NOMO-1 treated with DMSO at 0.1 percent for 48 hours (cell line): ENCODE measurements around the gene MVB12B.
A peak's percentile ranks its signal among the peaks of the same experiment; 100 is the strongest.

Experiments
- DNase-seq: peaks from one replicate; lab custom pipeline; 2025; ENCODE audit not compliant: unreplicated experiment; lab: John Stamatoyannopoulos, UW

Gene MVB12B

DNA sequence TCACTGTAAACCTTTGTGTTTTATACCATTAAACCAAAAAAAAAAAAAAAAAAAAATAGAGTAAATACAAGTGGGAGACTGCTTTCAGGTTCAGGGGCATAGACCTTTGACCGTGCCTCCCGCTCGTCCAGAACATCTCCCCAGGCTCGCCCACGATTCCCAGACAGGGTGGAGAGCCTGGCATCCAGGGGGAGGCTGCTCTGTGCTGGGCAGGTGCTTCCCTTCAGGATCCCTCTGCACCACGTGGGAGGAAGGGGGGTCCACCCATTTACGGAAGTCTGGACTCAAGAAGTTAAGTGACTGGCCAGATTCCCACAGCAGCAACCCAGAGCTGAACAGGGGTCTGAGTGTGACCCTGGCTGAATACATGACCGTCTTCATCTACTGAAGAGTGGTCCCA is 161.7 kb downstream of the MVB12B start:
- no peak for DNase-seq

DNA sequence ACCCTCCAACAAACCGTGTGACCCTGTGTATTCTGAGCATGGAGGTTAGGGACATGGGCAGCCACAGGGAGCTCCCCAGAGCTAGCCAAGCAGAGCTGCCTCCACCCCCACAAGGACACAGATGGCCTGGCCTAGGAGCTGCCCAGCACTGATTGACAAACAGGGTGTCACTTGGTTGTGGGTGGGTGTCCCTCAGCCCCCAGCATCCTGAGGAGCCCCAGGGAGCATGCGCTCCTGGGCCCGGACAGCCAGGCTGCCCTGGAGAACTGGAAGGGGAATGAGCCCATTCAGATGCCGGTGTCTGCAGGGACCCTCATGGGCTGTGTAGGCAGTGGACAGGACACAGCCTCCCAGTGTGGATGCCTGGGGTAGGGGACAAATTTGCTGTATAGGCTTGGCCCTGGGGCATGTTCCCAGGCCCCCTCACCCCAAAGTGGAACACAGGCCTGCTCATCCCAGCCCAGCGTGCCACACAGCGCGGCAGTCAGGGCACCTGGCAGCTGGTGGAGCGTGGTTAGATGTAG is 162.3 kb downstream of the MVB12B start:
- DNase-seq, result no peak

DNA sequence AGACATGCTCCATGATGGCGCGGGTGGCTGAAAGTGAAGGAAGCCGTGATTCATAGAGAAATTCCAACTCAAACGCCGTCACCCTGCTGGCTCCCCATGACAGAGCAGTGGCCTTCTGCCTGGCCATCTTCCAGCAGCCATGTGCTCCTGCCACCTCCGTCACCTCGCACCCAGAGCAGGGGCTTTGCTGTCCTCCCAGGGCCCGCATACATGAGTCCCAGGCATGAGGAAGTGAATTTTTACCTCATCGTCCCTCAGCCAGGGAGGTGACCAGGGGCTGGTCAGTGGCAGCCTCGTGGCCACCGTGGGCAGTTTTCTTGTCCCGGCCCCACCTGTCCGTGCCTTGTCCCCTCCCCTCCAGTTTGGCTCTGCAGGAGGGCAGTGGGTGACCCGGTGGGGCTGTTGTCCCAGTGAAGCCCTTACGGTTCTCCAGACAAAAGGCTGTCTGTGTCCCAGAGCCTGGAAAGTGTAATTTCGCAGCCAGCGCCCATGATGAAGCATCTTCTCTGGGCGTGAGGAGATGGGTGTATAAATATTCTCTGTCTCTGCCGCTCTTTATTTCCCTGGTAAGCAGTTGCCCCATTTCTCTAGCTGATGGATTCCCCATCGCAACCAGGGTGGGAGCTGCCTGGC is 163.1 kb downstream of the MVB12B start:
- no peak for DNase-seq

DNA sequence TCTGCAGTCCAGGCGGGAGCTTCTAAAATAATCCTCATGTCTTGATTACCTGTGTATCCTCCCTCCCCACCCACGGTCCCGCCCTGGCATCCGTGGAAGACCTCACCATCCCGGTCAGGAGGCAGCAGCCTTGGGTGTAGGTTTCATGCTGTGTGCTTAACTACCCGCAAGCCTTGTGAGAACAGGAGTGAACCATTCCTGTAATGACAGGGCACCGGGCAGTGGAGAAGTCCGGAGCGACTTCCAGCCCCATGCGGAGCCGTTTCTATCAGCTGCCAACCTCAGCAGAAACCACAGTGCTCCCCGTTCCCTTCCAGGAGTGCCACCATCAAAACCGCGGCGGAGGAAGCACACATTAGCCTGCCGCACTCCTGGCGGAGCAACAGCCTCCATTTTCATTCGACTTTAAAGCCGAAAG is 163.6 kb downstream of the MVB12B start:
- DNase-seq, result peak; percentile 15

DNA sequence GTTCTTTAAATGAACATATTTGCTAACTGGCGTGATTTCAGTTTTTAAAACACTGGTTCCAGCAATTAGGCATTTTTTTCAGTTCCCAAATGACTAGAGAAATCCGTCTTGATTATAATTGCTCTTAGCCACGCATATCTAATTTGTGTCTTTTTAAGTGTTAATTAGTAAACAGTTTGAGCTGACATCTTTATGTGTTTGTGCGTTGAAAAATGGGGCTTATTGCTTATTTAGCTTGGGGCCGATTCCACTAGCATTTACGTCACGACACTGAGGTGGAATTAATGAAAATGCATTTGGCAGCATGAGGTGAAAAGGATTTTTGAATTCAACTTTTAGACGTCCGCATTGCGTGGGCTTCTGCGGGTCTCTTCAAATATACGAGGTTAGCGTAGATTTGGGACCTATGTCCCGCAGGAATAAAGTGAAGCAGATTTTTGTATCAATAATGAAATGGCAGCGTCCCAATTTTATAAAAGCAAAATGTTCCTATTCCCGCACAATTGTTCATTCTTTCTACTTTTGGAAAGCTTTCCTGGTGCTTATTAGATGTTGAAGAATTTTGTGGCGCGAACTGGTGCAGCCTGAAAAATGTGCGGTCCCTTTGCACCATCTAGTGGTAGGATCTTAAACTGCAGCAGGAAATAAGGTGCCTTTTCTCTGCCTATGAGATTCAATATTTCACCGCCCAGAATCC is 164.4 kb downstream of the MVB12B start:
- peak; percentile 29 for DNase-seq

DNA sequence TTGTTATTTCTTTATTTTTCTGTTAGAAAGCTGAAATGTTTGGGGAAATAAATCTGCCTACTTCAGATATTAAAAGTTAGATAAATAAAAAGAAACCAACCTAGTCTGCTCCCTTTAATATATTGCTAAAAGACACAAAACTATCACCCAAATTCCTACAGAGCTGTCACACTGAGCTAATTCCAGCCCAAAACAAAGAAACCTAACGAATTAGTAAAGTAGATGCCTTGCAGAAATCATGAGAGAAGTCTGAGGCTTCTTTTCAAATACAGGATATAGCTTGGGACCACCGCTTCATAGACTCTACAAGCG is 164.9 kb downstream of the MVB12B start:
- DNase-seq, result no peak

DNA sequence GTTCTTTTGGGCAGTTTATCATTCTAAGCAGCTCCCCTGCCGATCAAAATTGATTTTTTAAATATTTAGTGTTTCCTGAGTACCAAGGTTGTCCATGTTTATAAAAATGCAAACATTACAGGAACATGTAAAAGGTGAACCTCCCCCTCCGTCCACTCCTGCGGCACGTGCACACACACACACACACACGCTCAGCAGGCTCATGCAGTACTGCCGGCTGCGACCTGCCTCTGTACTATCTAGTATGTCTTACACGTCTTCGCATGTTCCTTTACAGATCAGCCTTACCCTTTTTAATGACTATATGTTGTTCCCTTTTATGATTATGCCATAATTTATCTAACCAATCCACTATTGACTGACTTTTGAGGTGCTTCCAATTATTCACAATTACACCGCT is 165.3 kb downstream of the MVB12B start:
- DNase-seq, result no peak

DNA sequence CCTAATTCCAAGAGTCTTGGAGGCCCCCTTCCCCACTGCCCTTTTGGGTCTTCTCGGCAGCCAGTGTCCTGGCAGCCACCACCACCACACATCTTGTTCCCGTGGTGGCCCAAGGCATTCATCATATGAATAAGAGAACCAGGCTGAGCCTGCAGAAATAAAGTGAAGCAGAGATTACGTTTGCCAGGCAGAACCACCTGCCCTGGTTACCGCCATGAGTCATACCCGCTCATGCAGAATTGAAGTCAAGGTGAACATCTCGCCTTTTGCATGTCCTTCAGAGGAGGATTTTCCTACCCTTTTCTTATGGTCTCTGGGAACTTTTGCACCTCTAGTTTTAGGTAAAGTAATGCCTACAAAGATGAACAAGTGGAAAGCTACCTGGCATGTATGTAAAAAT is 167.6 kb downstream of the MVB12B start:
- no peak for DNase-seq

DNA sequence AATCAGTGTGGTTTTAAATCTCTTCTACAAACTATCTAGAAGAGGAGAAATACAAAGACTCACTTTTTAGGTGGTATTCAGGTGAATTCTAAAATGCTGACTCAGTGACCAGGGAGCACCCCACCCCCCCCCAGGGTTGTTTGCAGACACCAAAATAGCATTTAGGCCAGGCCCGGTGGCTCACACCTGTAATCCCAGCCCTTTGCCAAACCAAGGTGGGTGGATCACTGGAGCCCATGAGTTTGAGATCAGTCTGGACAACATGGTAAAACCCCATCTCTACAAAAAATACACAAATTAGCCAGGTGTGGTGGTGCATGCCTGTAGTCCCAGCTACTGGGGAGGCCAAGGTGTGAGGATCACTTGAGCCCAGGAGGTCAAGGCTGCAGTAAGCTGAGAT is 168.1 kb downstream of the MVB12B start:
- no peak for DNase-seq

DNA sequence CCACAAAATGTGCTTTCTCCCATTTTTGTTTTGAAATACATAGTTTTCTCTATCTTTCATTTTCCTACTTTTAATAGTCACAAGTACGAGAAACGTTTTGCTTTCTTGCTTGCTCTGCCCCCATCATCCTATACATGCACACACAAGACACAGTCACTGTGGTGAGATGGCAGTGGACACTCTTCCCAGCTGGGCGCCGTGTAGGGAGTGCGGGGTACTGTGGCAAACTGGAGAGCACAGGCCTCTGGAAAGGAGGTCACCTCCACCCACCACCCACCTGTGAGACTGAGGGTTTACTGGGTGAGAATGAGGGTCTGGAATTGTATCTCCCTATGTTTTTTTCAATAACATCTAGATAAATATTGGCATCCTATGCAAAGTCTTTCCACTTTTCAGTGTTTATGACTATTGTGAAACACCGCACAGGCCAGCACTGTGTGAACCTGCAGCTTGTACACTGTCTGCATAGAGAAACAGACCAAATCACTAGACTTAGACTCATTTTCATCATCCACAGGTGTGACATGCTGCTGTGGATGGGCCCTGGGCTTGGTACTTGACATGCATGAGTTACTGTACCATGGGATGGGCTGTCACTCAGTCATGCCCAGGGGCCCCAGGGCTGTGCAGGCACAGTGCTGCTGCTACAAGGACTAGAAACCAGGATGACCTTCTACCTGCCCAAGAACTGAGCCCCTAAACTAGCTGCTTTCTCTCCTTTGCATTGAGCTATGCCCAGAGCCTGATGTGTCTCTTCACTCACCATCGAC is 169.0 kb downstream of the MVB12B start:
- DNase-seq, result no peak

DNA sequence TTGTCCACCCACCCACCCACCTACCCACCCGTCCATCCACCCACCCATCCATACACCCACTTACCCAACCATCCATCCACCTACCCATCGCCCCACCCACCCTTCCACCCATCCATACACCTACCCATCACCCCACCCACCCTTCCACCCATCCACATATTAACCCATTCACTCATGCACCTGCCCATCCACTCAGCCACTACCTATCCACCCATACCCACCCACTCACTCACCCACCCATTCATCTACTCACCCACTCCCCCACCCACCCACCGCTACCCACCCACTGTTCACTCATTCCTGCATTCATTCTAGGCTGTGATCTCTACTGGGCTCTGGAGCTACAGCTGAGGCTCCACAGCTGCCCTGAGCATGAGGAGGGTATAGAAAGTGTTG is 169.6 kb downstream of the MVB12B start:
- DNase-seq, result no peak

DNA sequence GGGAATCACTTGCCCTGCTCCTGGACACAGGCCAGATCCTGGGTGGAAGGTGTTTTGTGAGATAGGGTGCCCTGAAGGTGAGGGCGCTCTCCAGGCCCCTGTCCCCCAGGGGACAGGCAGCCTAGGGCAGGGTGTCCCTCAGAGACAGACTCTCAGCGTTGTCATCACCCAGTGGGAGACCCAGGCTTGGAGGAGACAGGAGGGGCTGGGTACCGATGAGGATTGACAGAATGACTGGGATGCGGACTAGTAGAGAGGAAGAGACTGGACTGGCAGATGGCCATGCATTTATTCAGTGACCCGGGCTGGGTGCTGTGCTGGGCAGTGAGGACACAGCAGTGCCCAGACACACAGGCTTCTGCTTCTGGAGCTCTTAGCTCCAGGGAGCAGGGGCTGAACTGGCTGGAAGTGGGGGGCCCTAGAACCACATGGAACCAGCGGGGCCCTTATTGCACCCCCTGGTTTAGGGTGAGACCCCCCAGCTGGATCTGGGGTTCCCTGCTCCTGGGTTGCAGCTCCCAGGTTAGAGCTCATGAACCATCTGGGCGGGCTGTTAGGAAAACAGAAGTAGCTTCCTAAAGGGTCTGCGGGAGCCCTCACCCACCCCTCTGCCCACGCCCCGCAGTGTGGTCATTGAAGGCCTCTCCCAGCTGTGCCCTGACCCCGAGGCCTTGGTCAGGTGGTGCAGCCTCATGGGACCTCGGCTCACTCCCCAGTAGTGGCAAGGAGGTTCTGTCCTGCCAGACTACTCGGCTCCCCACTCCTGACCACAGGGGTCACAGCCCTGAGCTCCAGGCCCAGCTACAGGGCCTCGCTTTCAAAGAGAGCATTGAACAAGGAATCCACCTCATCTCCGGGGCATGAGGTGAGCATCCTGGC is 170.4 kb downstream of the MVB12B start:
- no peak for DNase-seq

DNA sequence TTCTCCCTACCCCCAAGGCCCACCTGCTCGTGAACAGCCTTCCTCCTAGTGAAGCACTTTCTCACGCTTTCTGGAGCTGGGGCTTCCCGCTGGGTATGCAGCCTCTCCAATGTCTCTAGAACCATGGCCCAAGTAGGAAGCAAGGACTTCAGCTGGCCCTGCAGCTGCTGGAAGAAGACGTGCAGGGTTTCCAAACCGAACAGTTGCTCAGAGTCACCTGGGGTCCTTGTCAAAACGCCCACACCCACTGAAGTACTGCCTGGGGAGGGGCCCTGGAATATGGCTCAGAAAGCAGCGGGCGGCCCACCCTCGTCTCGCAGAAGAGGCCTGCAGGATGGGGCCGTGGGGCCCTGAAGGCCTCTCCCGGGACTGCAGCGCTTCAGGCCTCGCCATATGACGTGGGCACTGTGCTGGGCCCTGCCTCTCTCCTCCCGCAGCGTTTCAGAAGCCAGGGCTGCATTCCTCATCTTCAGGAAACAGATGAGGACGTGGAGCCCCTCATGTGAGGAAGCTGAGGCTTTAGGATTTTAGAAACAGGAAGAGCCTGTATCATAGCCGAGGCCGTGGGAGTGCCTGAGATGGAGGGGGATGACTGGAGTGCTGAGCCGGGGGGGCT is 171.1 kb downstream of the MVB12B start:
- DNase-seq, result no peak

DNA sequence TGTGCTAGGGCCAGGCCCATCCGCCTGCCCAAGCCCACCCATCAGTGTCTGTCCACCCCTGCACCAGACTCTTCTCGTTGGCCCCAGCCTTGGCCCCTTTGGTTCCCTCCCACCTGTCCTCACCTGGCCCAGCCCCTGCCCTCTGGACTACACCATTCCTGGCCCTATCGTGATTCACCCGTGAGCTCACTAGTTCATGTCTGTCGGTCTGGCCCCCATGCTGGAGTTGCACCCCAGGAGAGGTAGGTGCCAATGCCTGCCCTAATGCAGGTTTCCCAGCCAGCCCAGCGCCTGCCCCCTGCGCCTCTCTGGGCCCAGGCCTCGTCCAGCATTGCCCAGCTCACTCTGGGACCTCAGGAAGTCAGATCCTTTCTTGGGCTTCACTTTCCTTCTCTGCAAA is 171.7 kb downstream of the MVB12B start:
- DNase-seq, result no peak

DNA sequence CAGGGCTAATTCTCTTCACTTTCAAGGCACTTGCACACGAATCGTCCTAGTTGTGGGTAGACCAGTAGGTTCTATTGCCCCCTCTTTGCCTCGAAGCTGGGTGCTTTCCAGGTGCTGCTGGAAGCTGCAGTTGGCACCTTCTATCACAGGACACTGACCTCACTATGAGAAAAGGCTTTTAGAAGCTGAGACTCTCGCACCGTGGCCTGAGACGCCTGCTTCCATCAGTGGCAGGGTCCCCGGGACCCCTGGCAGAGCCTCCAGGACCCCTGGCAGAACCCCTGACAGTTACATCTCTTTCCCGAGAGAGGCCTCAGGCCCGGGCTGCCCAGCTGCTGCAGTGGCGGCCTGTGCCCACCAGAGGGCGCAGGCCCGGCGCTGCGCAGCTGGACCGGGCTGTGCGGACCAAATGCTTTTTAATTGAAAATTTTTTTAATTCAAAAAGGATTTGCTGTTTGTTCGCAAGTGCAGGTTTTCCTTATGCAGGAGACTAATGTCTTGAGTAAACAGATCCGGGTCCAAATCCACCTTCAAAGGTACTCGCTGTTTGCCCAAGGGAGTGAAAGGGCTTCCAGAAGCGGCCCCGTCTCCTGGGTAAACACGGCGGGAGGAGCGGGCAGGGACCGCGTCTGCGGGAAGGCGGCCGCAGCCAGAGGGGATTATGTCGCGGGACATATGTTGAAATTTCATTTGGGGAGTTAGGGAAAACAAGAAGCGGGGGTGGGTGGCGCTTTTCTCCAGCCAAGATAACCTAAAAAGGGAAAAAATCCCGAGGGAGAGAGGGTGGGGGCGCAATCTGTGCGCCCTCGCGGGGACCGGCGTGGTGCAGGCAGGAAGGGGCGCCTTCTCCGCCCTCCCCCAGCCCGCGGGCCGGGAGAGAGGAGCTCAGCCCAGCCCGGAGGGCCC is 172.6 kb downstream of the MVB12B start:
- peak; percentile 2 for DNase-seq

DNA sequence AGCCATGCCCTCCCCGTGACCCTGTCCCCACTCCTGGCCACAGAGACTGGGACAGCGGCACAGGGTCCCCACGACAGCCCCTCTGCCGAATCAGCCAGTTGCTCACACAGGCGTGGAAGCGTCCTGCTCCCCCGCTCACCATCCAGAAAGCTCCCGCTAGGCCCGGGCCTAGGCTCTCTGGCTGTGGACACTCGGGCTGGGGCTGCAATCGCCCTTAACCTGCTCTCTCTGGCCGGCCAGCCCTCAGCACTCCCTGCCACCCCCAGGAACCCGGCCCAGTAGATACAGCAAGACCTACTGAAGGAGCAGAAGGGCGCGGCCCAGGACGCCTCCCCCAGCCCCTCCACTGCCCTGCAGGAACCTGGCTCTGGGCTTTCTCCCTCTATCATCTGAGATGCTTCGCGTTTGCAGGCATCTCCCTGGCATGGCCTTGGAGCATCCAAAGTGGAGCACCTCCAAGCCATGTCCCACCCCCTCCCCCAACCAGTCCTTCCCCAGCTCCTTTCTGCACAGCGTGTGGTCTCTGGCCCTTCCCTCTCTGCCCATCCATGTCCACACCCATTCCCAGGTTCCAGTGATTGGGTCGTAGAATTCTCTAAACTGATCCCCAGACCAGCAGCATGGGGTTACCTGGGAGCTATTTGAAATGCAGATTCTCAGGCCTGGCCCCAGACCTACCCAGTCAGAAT is 173.4 kb downstream of the MVB12B start:
- DNase-seq, result no peak

DNA sequence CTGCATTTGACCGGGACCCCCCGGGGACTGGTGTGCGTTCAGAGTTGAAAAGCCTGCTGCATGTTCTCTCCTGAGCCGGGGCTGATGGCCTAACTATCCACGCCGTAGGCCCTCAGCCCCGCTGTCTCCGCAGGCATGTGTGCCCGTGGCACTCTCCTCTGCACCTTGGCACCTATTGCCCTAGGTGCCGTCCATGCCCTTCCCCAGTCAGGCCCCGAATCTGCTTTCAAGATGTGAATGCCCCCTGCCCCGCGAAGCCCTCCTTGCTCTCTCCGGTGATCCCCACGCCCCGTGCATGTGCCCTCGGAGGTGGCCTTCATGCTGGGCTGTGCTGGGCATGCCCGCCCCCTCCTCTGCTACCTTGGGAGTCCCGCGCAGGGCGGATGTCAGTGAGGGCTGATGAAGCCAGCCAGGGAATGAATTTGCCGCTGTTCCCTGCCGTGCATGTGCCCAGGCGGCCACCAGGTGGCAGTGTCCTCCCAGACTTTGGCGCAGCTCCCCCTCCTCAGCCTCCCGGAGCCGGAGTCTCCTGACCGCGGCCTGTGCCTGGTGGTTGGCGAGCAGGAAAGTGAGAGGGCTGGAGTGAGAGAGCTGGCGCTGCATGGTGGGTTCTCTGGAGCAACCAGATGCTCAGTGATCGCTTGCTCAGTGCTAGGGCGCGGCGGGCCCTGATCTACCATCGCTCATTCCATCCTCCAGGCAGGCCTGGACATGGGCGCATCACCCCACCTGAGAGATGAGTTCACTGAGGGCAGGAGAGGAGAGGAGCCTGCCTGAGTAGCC is 174.2 kb downstream of the MVB12B start:
- peak; percentile 44 for DNase-seq
